Brain pericyte (primary cell): ENCODE measurements around the gene ITIH2.
"Not testable (repeated sequence)": the region's sequence is repeated elsewhere in the genome, so short reads cannot be mapped to it uniquely, and the experiment has no call there.

Source experiments
- DNase-seq: peaks from one replicate; pipeline ENCODE4 v3.0.0-alpha.2; 2012; ENCODE audit warnings: low read depth, low spot score

Gene ITIH2

GRCh38 chr10:7693194-7693593 is 9.9 kb upstream of the ITIH2 start:
- not testable (repeated sequence) for DNase-seq

GRCh38 chr10:7696545-7696944 is 6.6 kb upstream of the ITIH2 start:
- no peak for DNase-seq

- no peak for DNase-seq
These were observed 5.7 kb upstream of the ITIH2 start for GRCh38 chr10:7697426-7697825.

- no peak for DNase-seq
These were observed 2.5 kb upstream of the ITIH2 start for GRCh38 chr10:7700577-7701125.

GRCh38 chr10:7701158-7701742 is 1.9 kb upstream of the ITIH2 start:
- no peak for DNase-seq

- no peak for DNase-seq
These were observed 766 bp upstream of the ITIH2 start for GRCh38 chr10:7702288-7702812.

- no peak for DNase-seq
These were observed 1.2 kb downstream of the ITIH2 start for GRCh38 chr10:7704071-7705016.

- no peak for DNase-seq
These were observed 2.2 kb downstream of the ITIH2 start for GRCh38 chr10:7705341-7705740.

- DNase-seq: no peak
These were observed 3.5 kb downstream of the ITIH2 start for GRCh38 chr10:7706534-7707073.

- DNase-seq: no peak
These were observed 4.0 kb downstream of the ITIH2 start for GRCh38 chr10:7707102-7707501.

GRCh38 chr10:7707858-7708622 is 4.9 kb downstream of the ITIH2 start:
- no peak for DNase-seq

- no peak for DNase-seq
These were observed 5.7 kb downstream of the ITIH2 start for GRCh38 chr10:7708832-7709231.

- no peak for DNase-seq
These were observed 7.3 kb downstream of the ITIH2 start for GRCh38 chr10:7710446-7710845.

GRCh38 chr10:7711075-7711474 is 8.0 kb downstream of the ITIH2 start:
- not testable (repeated sequence) for DNase-seq

GRCh38 chr10:7715515-7715914 is 12.4 kb downstream of the ITIH2 start:
- DNase-seq: no peak

GRCh38 chr10:7717767-7718166 is 14.7 kb downstream of the ITIH2 start:
- no peak for DNase-seq

- DNase-seq: no peak
These were observed 15.6 kb downstream of the ITIH2 start for GRCh38 chr10:7718685-7719084.

- no peak for DNase-seq
These were observed 17.4 kb downstream of the ITIH2 start for GRCh38 chr10:7720478-7720877.

GRCh38 chr10:7722927-7723529 is 19.9 kb downstream of the ITIH2 start:
- no peak for DNase-seq

GRCh38 chr10:7734821-7735220 is 31.7 kb downstream of the ITIH2 start:
- no peak for DNase-seq
